Measurements from ENCODE around the gene MAP3K13. TPM values are rescaled to one million over a fixed set of nuclear protein-coding genes. Genes with fewer than 3 reads are reported as not detected.

Gene MAP3K13
- total and polyA plus RNA-seq, 2 of the 13 experiments (the other 11 are each of a cell fraction or from before 2014, with no cell fraction given) = 24.2 to 26.5 TPM

GRCh38 chr3:185489462-185489861, 126.5 kb downstream of the MAP3K13 start (continued):
- TF ChIP-seq ZNF530 (CRISPR knock-in tag; IDR thresholded peaks at IDR 0.05; ENCODE audit: low read depth) (no peak), TERF1 (CRISPR knock-in tag; IDR thresholded peaks at IDR 0.05) (no peak), NFYC (CRISPR knock-in tag; IDR thresholded peaks at IDR 0.05) (no peak), ZBTB26 (CRISPR knock-in tag; IDR thresholded peaks at IDR 0.05; ENCODE audit: borderline replicate concordance) (no peak), ZFP41 (CRISPR knock-in tag; IDR thresholded peaks at IDR 0.05; ENCODE audit: borderline replicate concordance) (no peak), ISX (CRISPR knock-in tag; conservative IDR thresholded peaks at IDR 0.05) (no peak), IRF9 (CRISPR knock-in tag; IDR thresholded peaks at IDR 0.05; ENCODE audit: borderline replicate concordance) (no peak), SNAPC5 (CRISPR knock-in tag; IDR thresholded peaks at IDR 0.05; ENCODE audit: borderline replicate concordance) (no peak), ADNP (CRISPR knock-in tag; IDR thresholded peaks at IDR 0.05) (no peak), ZSCAN22 (CRISPR knock-in tag; IDR thresholded peaks at IDR 0.05) (0 out of 2 replicates have a peak, but pooled peaks have one; percentile 17), NKX3-1 (CRISPR knock-in tag; IDR thresholded peaks at IDR 0.05) (no peak), PHB2 (IDR thresholded peaks at IDR 0.05; ENCODE audit: partially characterized antibody) (no peak), ZNF446 (CRISPR knock-in tag; IDR thresholded peaks at IDR 0.05) (no peak), SMAD3 (CRISPR knock-in tag; IDR thresholded peaks at IDR 0.05) (no peak), RAD21 (CRISPR knock-in tag; IDR thresholded peaks at IDR 0.05) (no peak), RBFOX2 (IDR thresholded peaks at IDR 0.05; ENCODE audit: low read depth, low read length) (no peak), ZNF704 (CRISPR knock-in tag; IDR thresholded peaks at IDR 0.05; ENCODE audit: borderline replicate concordance) (no peak), GATAD2A (CRISPR knock-in tag; IDR thresholded peaks at IDR 0.05) (peak; percentile 54; the same call in 1 of the 2 replicates), CREBL2 (CRISPR knock-in tag; IDR thresholded peaks at IDR 0.05; ENCODE audit: borderline replicate concordance) (no peak), ZNF550 (CRISPR knock-in tag; IDR thresholded peaks at IDR 0.05; ENCODE audit: borderline replicate concordance) (no peak), FOSL2 (CRISPR knock-in tag; IDR thresholded peaks at IDR 0.05) (0 out of 2 replicates have a peak, but pooled peaks have one; percentile 22), PCBP2 (optimal IDR thresholded peaks at IDR 0.05; ENCODE audit: low read depth, low read length, poor library complexity, severe bottlenecking) (no peak), MED13 (CRISPR knock-in tag; IDR thresholded peaks at IDR 0.05) (no peak), SRSF9 (IDR thresholded peaks at IDR 0.05; ENCODE audit: borderline replicate concordance, insufficient read depth, low read depth, low read length, poor library complexity, severe bottlenecking) (no peak), GATAD1 (CRISPR knock-in tag; IDR thresholded peaks at IDR 0.05) (no peak)

Data from HepG2 (cell line).